Neural cell (in vitro differentiated cells): ENCODE results near the gene SECTM1. TPM values are rescaled to one million over a fixed set of nuclear protein-coding genes. Genes with fewer than 3 reads are reported as not detected.

ENCODE experiments used
- H2AFZ ChIP-seq: fragments of 200-600, 300-800 bp; sonication (generic), shearing (Covaris generic); 2 replicates; pipeline ENCODE4 v1.6.0; 2014; ENCODE audit warnings: low read depth, mild to moderate bottlenecking, antibody characterized with exemption, low read length, moderate library complexity
- H3F3A ChIP-seq: fragments of 200-600 bp; shearing (Covaris generic); 2 replicates; pipeline ENCODE4 v1.6.1; 2016; ENCODE audit warnings: mild to moderate bottlenecking, moderate library complexity, mixed read lengths, antibody characterized with exemption, low read length; ENCODE audit not compliant: insufficient read depth, poor library complexity, severe bottlenecking
- H3K27ac ChIP-seq: fragments of 200-600, 300-800 bp; sonication (generic), shearing (Covaris generic); 2 replicates; pipeline ENCODE4 v1.5.1; 2014; ENCODE audit warnings: mild to moderate bottlenecking, low read length, moderate library complexity
- H3K27me3 ChIP-seq: fragments of 300-800, 200-600 bp; sonication (generic), shearing (Covaris generic); 2 replicates; pipeline ENCODE4 v1.6.0; 2014; ENCODE audit warnings: mild to moderate bottlenecking, low read depth, low read length, moderate library complexity; ENCODE audit not compliant: insufficient read depth
- H3K36me3 ChIP-seq: fragments of 300-800, 200-600 bp; sonication (generic), shearing (Covaris generic); 2 replicates; pipeline ENCODE4 v1.5.1; 2014; ENCODE audit warnings: mild to moderate bottlenecking, antibody characterized with exemption, low read length, moderate library complexity; ENCODE audit not compliant: insufficient read depth
- H3K4me2 ChIP-seq: fragments of 300-800, 200-600 bp; sonication (generic), shearing (Covaris generic); 2 replicates; pipeline ENCODE4 v1.6.0; 2014; ENCODE audit warnings: mild to moderate bottlenecking, low read length
- H3K4me3 ChIP-seq: fragments of 300-800, 200-600 bp; sonication (generic), shearing (Covaris generic); 2 replicates; pipeline ENCODE4 v1.5.1; 2014; ENCODE audit warnings: mild to moderate bottlenecking, low read length, moderate library complexity
- H3K79me2 ChIP-seq: fragments of 200-600 bp; shearing (Covaris generic); replicated peaks from 2 replicates; pipeline ENCODE4 v1.6.0; 2014; ENCODE audit warnings: mild to moderate bottlenecking, low read length, moderate library complexity; ENCODE audit not compliant: insufficient read depth
- H3K9ac ChIP-seq: fragments of 300-800, 200-600 bp; sonication (generic), shearing (Covaris generic); 2 replicates; pipeline ENCODE4 v1.6.1; 2016; ENCODE audit warnings: mild to moderate bottlenecking, low read length, mixed read lengths
- H3K9me2 ChIP-seq: fragments of 200-600 bp; shearing (Covaris generic); 2 replicates; pipeline ENCODE4 v1.6.1; 2016; ENCODE audit warnings: mild to moderate bottlenecking, low read length, mixed read lengths; ENCODE audit not compliant: insufficient read depth
- H3K9me3 ChIP-seq: fragments of 200-600, 300-800 bp; sonication (generic), shearing (Covaris generic); 2 replicates; pipeline ENCODE4 v1.6.1; 2016; ENCODE audit warnings: mild to moderate bottlenecking, mixed run types, low read length, moderate library complexity, mixed read lengths
- H4K20me1 ChIP-seq: fragments of 200-600 bp; shearing (Covaris generic); 2 replicates; pipeline ENCODE4 v1.6.1; 2016; ENCODE audit warnings: mild to moderate bottlenecking, mixed run types; ENCODE audit not compliant: insufficient read depth
- EP300 ChIP-seq: fragments of 450-650 bp; conservative IDR thresholded peaks from 2 replicates; pipeline ENCODE4 v1.6.1; 2014; ENCODE audit warnings: antibody characterized with exemption, mild to moderate bottlenecking, moderate library complexity; ENCODE audit not compliant: poor library complexity, severe bottlenecking
- EZH2 ChIP-seq: fragments of 200-600, 300-800 bp; shearing (Covaris generic), sonication (generic); IDR thresholded peaks from 2 replicates; pipeline ENCODE4 v1.6.1; 2014; ENCODE audit warnings: antibody characterized with exemption, low read length, borderline replicate concordance, mild to moderate bottlenecking; ENCODE audit not compliant: insufficient read depth, poor library complexity, severe bottlenecking
- MXI1 ChIP-seq: fragments of 450-650 bp; conservative IDR thresholded peaks from 2 replicates; pipeline ENCODE4 v1.6.1; 2014; ENCODE audit warnings: antibody characterized with exemption, mild to moderate bottlenecking; ENCODE audit not compliant: poor library complexity, severe bottlenecking
- POLR2AphosphoS5 ChIP-seq: IDR thresholded peaks from 2 replicates; pipeline ENCODE4 v1.6.1; 2012
- RAD21 ChIP-seq: fragments of 450-650 bp; conservative IDR thresholded peaks from 2 replicates; pipeline ENCODE4 v1.6.1; 2014; ENCODE audit warnings: antibody characterized with exemption, mild to moderate bottlenecking, moderate library complexity
- SMC3 ChIP-seq: fragments of 450-650 bp; conservative IDR thresholded peaks from 2 replicates; pipeline ENCODE4 v1.6.1; 2014; ENCODE audit warnings: antibody characterized with exemption, mild to moderate bottlenecking, moderate library complexity; ENCODE audit not compliant: poor library complexity
- TAF1 ChIP-seq: IDR thresholded peaks from 2 replicates; pipeline ENCODE4 v1.6.1; 2012; ENCODE audit warnings: low read depth
- polyA plus RNA-seq: library from polyadenylated mRNA; depleted of rRNA; stranded (reverse); fragments of >200 nt; gene quantifications from 2 replicates; pipeline ENCODE4 v1.2.3, GENCODE V29; 2014
- TF ChIP-seq, protein P1 (sequence below): IDR thresholded peaks from 2 replicates; pipeline ENCODE4 v1.6.1; 2012; ENCODE audit warnings: borderline replicate concordance
- TF ChIP-seq, protein P2 (sequence below): fragments of 450-650 bp; IDR thresholded peaks from 2 replicates; pipeline ENCODE4 v1.5.1; 2014; ENCODE audit warnings: antibody characterized with exemption, mild to moderate bottlenecking, moderate library complexity; ENCODE audit not compliant: poor library complexity, severe bottlenecking

The SECTM1 gene
- polyA plus RNA-seq, 1 donor from 2014 or later = not detected

DNA sequence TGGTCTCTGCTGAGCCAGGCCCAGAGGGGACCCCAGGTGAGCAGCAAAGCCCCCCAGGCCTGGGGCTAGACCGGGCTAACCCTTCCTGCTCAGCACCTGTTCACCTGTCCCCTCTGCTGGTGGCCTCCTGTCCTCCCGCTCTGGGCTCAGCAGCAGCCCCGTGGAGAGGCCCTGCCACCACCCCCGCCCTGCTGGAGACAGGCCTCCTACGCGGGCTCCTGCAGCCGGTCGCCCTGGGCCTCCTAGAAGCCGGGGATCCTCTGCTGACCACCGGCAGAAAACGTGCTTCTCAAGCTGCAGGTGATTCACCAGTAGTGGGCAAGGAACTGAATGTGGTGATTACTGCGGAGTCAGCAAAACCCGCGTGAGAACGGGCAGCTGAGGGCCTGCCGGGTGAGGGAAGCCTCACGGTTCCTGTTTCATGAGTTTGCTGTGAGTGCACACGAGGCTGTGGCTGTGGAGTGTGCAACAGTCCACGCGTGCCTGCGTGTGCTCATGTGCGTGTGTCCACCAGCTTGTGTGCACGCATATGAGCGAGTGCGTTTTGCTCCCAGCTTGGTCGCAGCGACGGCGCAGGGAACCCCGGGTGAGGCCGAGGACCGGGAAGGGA, 792 bp downstream of the SECTM1 start:
- TF ChIP-seq RAD21 (no peak), MXI1 (no peak), EZH2 (no peak), EP300 (no peak)
- TF ChIP-seq, protein P1, sequence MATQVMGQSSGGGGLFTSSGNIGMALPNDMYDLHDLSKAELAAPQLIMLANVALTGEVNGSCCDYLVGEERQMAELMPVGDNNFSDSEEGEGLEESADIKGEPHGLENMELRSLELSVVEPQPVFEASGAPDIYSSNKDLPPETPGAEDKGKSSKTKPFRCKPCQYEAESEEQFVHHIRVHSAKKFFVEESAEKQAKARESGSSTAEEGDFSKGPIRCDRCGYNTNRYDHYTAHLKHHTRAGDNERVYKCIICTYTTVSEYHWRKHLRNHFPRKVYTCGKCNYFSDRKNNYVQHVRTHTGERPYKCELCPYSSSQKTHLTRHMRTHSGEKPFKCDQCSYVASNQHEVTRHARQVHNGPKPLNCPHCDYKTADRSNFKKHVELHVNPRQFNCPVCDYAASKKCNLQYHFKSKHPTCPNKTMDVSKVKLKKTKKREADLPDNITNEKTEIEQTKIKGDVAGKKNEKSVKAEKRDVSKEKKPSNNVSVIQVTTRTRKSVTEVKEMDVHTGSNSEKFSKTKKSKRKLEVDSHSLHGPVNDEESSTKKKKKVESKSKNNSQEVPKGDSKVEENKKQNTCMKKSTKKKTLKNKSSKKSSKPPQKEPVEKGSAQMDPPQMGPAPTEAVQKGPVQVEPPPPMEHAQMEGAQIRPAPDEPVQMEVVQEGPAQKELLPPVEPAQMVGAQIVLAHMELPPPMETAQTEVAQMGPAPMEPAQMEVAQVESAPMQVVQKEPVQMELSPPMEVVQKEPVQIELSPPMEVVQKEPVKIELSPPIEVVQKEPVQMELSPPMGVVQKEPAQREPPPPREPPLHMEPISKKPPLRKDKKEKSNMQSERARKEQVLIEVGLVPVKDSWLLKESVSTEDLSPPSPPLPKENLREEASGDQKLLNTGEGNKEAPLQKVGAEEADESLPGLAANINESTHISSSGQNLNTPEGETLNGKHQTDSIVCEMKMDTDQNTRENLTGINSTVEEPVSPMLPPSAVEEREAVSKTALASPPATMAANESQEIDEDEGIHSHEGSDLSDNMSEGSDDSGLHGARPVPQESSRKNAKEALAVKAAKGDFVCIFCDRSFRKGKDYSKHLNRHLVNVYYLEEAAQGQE = no peak
- no peak overlapping the region for H3K27ac ChIP-seq
- no peaks in the 10 kb centered on the region for H3K9me3 ChIP-seq
- peak overlapping the region; percentile 41 for H3K4me3 ChIP-seq
- H3F3A ChIP-seq = no peaks in the 10 kb centered on the region
- no peak overlapping the region for H3K4me2 ChIP-seq
- H4K20me1 ChIP-seq = no peaks in the 10 kb centered on the region
- no peaks in the 10 kb centered on the region for H3K9me2 ChIP-seq
- H3K27me3 ChIP-seq = peaks cover 43% of the 10 kb centered on the region
- no peaks in the 10 kb centered on the region for H3K79me2 ChIP-seq
- H2AFZ ChIP-seq = no peak overlapping the region
- no peak overlapping the region for H3K9ac ChIP-seq
- H3K36me3 ChIP-seq = no peaks in the 10 kb centered on the region

DNA sequence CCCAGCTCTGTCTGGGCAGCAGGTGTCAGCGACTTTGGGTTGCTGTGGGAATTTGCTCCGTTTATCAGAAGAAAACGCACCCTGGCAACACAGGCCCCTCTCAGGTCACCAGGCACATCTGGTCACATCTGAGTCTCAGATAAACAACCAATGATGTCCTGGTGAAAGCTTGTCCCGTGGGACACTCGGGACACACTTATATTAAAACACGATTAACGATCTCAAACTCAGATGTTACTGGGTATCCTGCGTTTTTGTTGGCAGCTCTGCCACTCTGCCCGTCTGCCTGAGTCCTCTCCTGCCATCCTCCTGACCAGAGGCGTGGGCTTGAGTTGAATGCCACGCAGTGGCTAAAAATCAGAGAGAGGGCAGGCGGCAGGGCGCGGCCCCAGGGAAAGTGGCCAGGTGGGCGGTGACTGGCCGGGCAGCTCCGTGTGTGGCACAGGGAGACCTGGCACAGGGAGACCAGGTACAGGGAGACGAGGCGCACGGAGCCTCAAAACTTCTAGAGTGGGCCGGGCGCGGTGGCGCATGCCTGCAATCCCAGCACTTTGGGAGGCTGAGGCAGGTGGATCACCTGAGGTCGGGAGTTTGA, 2.1 kb downstream of the SECTM1 start:
- no peak overlapping the region for H2AFZ ChIP-seq
- H3K36me3 ChIP-seq = no peaks in the 10 kb centered on the region
- H3K9ac ChIP-seq = no peak overlapping the region
- H3K27me3 ChIP-seq = peaks cover 43% of the 10 kb centered on the region
- no peaks in the 10 kb centered on the region for H3K9me3 ChIP-seq
- no peaks in the 10 kb centered on the region for H3F3A ChIP-seq
- H3K79me2 ChIP-seq = no peaks in the 10 kb centered on the region
- H4K20me1 ChIP-seq = no peaks in the 10 kb centered on the region
- no peaks in the 10 kb centered on the region for H3K9me2 ChIP-seq
- H3K27ac ChIP-seq = no peak overlapping the region
- H3K4me2 ChIP-seq = no peak overlapping the region
- TF ChIP-seq RAD21 = no peak
- TF ChIP-seq, protein P2, sequence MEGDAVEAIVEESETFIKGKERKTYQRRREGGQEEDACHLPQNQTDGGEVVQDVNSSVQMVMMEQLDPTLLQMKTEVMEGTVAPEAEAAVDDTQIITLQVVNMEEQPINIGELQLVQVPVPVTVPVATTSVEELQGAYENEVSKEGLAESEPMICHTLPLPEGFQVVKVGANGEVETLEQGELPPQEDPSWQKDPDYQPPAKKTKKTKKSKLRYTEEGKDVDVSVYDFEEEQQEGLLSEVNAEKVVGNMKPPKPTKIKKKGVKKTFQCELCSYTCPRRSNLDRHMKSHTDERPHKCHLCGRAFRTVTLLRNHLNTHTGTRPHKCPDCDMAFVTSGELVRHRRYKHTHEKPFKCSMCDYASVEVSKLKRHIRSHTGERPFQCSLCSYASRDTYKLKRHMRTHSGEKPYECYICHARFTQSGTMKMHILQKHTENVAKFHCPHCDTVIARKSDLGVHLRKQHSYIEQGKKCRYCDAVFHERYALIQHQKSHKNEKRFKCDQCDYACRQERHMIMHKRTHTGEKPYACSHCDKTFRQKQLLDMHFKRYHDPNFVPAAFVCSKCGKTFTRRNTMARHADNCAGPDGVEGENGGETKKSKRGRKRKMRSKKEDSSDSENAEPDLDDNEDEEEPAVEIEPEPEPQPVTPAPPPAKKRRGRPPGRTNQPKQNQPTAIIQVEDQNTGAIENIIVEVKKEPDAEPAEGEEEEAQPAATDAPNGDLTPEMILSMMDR = no peak
- no peak for TF ChIP-seq POLR2AphosphoS5
- TF ChIP-seq, protein P1 = no peak
- no peak for TF ChIP-seq EP300
- no peak for TF ChIP-seq EZH2
- no peak for TF ChIP-seq SMC3
- TF ChIP-seq TAF1 = no peak
- TF ChIP-seq MXI1 = no peak
- no peak overlapping the region for H3K4me3 ChIP-seq
